ENCODE data around the gene SLC12A3. TPM values are rescaled to one million over a fixed set of nuclear protein-coding genes. Genes with fewer than 3 reads are reported as not detected.
A peak's percentile ranks its signal among the peaks of the same experiment; 100 is the strongest.

SLC12A3 gene
- total RNA-seq, 1 experiment from 2014 or later = not detected

- Histone ChIP-seq H3K36me3 (ENCODE audit: insufficient read depth, low read length) (peaks cover 25% of the 10 kb centered on the region; the same call in 1 of the 2 replicates), H3K79me2 (ENCODE audit: low read length) (no peaks in the 10 kb centered on the region), H3K4me1 (ENCODE audit: low read length) (peaks cover 31% of the 10 kb centered on the region), H3K9me3 (ENCODE audit: low read length) (no peaks in the 10 kb centered on the region), H2AFZ (ENCODE audit: low read length) (no peak overlapping the region), H3K4me3 (ENCODE audit: low read length) (no peak overlapping the region), H3K9ac (ENCODE audit: low read length) (no peak overlapping the region), H3K27me3 (ENCODE audit: low read length) (no peaks in the 10 kb centered on the region), H3K4me2 (ENCODE audit: low read depth, low read length, poor library complexity, severe bottlenecking) (no peak overlapping the region), H3K9me2 (replicated peaks; ENCODE audit: insufficient read depth, low read length) (no peaks in the 10 kb centered on the region), H3K27ac (ENCODE audit: low read length) (no peak overlapping the region), H4K20me1 (ENCODE audit: insufficient read depth, low read depth, low read length) (no peaks in the 10 kb centered on the region)
- DNase-seq = no peak
Measured at GRCh38 chr16:56947604-56947995, 82.6 kb downstream of the SLC12A3 start.

GRCh38 chr16:56948234-56948633, 83.2 kb downstream of the SLC12A3 start:
- no peak overlapping the region for H3K9ac ChIP-seq (ENCODE audit: low read length)
- H3K4me2 ChIP-seq (ENCODE audit: low read depth, low read length, poor library complexity, severe bottlenecking) = no peak overlapping the region
- no peaks in the 10 kb centered on the region for H3K9me2 ChIP-seq (replicated peaks; ENCODE audit: insufficient read depth, low read length)
- no peak for DNase-seq
- H3K27ac ChIP-seq (ENCODE audit: low read length) = no peak overlapping the region
- no peaks in the 10 kb centered on the region for H3K27me3 ChIP-seq (ENCODE audit: low read length)
- no peak overlapping the region for H3K4me3 ChIP-seq (ENCODE audit: low read length)
- peaks cover 19% of the 10 kb centered on the region; the same call in 1 of the 2 replicates for H3K36me3 ChIP-seq (ENCODE audit: insufficient read depth, low read length)
- H3K79me2 ChIP-seq (ENCODE audit: low read length) = no peaks in the 10 kb centered on the region
- H3K9me3 ChIP-seq (ENCODE audit: low read length) = no peaks in the 10 kb centered on the region
- no peaks in the 10 kb centered on the region for H4K20me1 ChIP-seq (ENCODE audit: insufficient read depth, low read depth, low read length)
- peaks cover 31% of the 10 kb centered on the region for H3K4me1 ChIP-seq (ENCODE audit: low read length)
- no peak overlapping the region for H2AFZ ChIP-seq (ENCODE audit: low read length)

- H3K9me3 ChIP-seq (ENCODE audit: low read length) = no peaks in the 10 kb centered on the region
- DNase-seq = no peak
- H3K9ac ChIP-seq (ENCODE audit: low read length) = peak overlapping the region; percentile 50; the same call in 1 of the 2 replicates
- H3K27ac ChIP-seq (ENCODE audit: low read length) = 0 out of 2 replicates have a peak overlapping the region, but pooled peaks have one; percentile 15
- peaks cover 31% of the 10 kb centered on the region for H3K4me1 ChIP-seq (ENCODE audit: low read length)
- peak overlapping the region; percentile 37 for H3K4me2 ChIP-seq (ENCODE audit: low read depth, low read length, poor library complexity, severe bottlenecking)
- H3K9me2 ChIP-seq (replicated peaks; ENCODE audit: insufficient read depth, low read length) = no peaks in the 10 kb centered on the region
- H4K20me1 ChIP-seq (ENCODE audit: insufficient read depth, low read depth, low read length) = no peaks in the 10 kb centered on the region
- H3K4me3 ChIP-seq (ENCODE audit: low read length) = no peak overlapping the region
- no peaks in the 10 kb centered on the region for H3K79me2 ChIP-seq (ENCODE audit: low read length)
- peaks cover 5% of the 10 kb centered on the region; the same call in 1 of the 2 replicates for H3K36me3 ChIP-seq (ENCODE audit: insufficient read depth, low read length)
- no peaks in the 10 kb centered on the region for H3K27me3 ChIP-seq (ENCODE audit: low read length)
- no peak overlapping the region for H2AFZ ChIP-seq (ENCODE audit: low read length)
Measured at GRCh38 chr16:56950051-56950450, 85.0 kb downstream of the SLC12A3 start.

- peak overlapping the region; percentile 37 for H3K4me2 ChIP-seq (ENCODE audit: low read depth, low read length, poor library complexity, severe bottlenecking)
- H4K20me1 ChIP-seq (ENCODE audit: insufficient read depth, low read depth, low read length) = no peaks in the 10 kb centered on the region
- H3K4me1 ChIP-seq (ENCODE audit: low read length) = peaks cover 31% of the 10 kb centered on the region
- H2AFZ ChIP-seq (ENCODE audit: low read length) = peak overlapping the region; percentile 22; the same call in 1 of the 2 replicates
- no peaks in the 10 kb centered on the region for H3K79me2 ChIP-seq (ENCODE audit: low read length)
- no peaks in the 10 kb centered on the region for H3K9me2 ChIP-seq (replicated peaks; ENCODE audit: insufficient read depth, low read length)
- peak overlapping the region; percentile 27; the same call in 1 of the 2 replicates for H3K4me3 ChIP-seq (ENCODE audit: low read length)
- H3K36me3 ChIP-seq (ENCODE audit: insufficient read depth, low read length) = peaks cover under 1% of the 10 kb centered on the region; the same call in 1 of the 2 replicates
- peak overlapping the region; percentile 50; the same call in 1 of the 2 replicates for H3K9ac ChIP-seq (ENCODE audit: low read length)
- H3K9me3 ChIP-seq (ENCODE audit: low read length) = no peaks in the 10 kb centered on the region
- DNase-seq = no peak
- peak overlapping the region; percentile 32; the same call in 1 of the 2 replicates for H3K27ac ChIP-seq (ENCODE audit: low read length)
- no peaks in the 10 kb centered on the region for H3K27me3 ChIP-seq (ENCODE audit: low read length)
Measured at GRCh38 chr16:56950455-56950854, 85.4 kb downstream of the SLC12A3 start.

- peak overlapping the region; percentile 22; the same call in 1 of the 2 replicates for H2AFZ ChIP-seq (ENCODE audit: low read length)
- H3K36me3 ChIP-seq (ENCODE audit: insufficient read depth, low read length) = no peaks in the 10 kb centered on the region
- peak overlapping the region; percentile 27; the same call in 1 of the 2 replicates for H3K4me3 ChIP-seq (ENCODE audit: low read length)
- H3K9ac ChIP-seq (ENCODE audit: low read length) = peak overlapping the region; percentile 50
- DNase-seq = peak; percentile 91
- H3K79me2 ChIP-seq (ENCODE audit: low read length) = no peaks in the 10 kb centered on the region
- no peaks in the 10 kb centered on the region for H3K9me3 ChIP-seq (ENCODE audit: low read length)
- peak overlapping the region; percentile 32; the same call in 1 of the 2 replicates for H3K27ac ChIP-seq (ENCODE audit: low read length)
- H3K9me2 ChIP-seq (replicated peaks; ENCODE audit: insufficient read depth, low read length) = no peaks in the 10 kb centered on the region
- no peaks in the 10 kb centered on the region for H3K27me3 ChIP-seq (ENCODE audit: low read length)
- H4K20me1 ChIP-seq (ENCODE audit: insufficient read depth, low read depth, low read length) = no peaks in the 10 kb centered on the region
- H3K4me1 ChIP-seq (ENCODE audit: low read length) = peaks cover 31% of the 10 kb centered on the region
- peak overlapping the region; percentile 37 for H3K4me2 ChIP-seq (ENCODE audit: low read depth, low read length, poor library complexity, severe bottlenecking)
Measured at GRCh38 chr16:56950881-56951771, 86.1 kb downstream of the SLC12A3 start.

GRCh38 chr16:56953006-56953405, 88.0 kb downstream of the SLC12A3 start:
- no peaks in the 10 kb centered on the region for H3K27me3 ChIP-seq (ENCODE audit: low read length)
- H3K27ac ChIP-seq (ENCODE audit: low read length) = no peak overlapping the region
- H4K20me1 ChIP-seq (ENCODE audit: insufficient read depth, low read depth, low read length) = no peaks in the 10 kb centered on the region
- H3K36me3 ChIP-seq (ENCODE audit: insufficient read depth, low read length) = no peaks in the 10 kb centered on the region
- H3K9ac ChIP-seq (ENCODE audit: low read length) = no peak overlapping the region
- no peak for DNase-seq
- H3K9me2 ChIP-seq (replicated peaks; ENCODE audit: insufficient read depth, low read length) = no peaks in the 10 kb centered on the region
- H3K79me2 ChIP-seq (ENCODE audit: low read length) = no peaks in the 10 kb centered on the region
- no peak overlapping the region for H3K4me3 ChIP-seq (ENCODE audit: low read length)
- peaks cover 31% of the 10 kb centered on the region for H3K4me1 ChIP-seq (ENCODE audit: low read length)
- no peaks in the 10 kb centered on the region for H3K9me3 ChIP-seq (ENCODE audit: low read length)
- H2AFZ ChIP-seq (ENCODE audit: low read length) = no peak overlapping the region
- H3K4me2 ChIP-seq (ENCODE audit: low read depth, low read length, poor library complexity, severe bottlenecking) = no peak overlapping the region

- Histone ChIP-seq H3K79me2 (ENCODE audit: low read length) (no peaks in the 10 kb centered on the region), H3K9ac (ENCODE audit: low read length) (no peak overlapping the region), H3K9me3 (ENCODE audit: low read length) (no peaks in the 10 kb centered on the region), H3K4me2 (ENCODE audit: low read depth, low read length, poor library complexity, severe bottlenecking) (no peak overlapping the region), H3K9me2 (replicated peaks; ENCODE audit: insufficient read depth, low read length) (no peaks in the 10 kb centered on the region), H2AFZ (ENCODE audit: low read length) (no peak overlapping the region), H3K4me3 (ENCODE audit: low read length) (no peak overlapping the region), H3K27ac (ENCODE audit: low read length) (no peak overlapping the region), H3K4me1 (ENCODE audit: low read length) (peaks cover 11% of the 10 kb centered on the region), H3K27me3 (ENCODE audit: low read length) (no peaks in the 10 kb centered on the region), H3K36me3 (ENCODE audit: insufficient read depth, low read length) (no peaks in the 10 kb centered on the region), H4K20me1 (ENCODE audit: insufficient read depth, low read depth, low read length) (no peaks in the 10 kb centered on the region)
- DNase-seq = no peak
Measured at GRCh38 chr16:56956076-56956475, 91.1 kb downstream of the SLC12A3 start.

GRCh38 chr16:56956756-56957155, 91.7 kb downstream of the SLC12A3 start:
- H3K27ac ChIP-seq (ENCODE audit: low read length) = no peak overlapping the region
- no peak overlapping the region for H3K4me2 ChIP-seq (ENCODE audit: low read depth, low read length, poor library complexity, severe bottlenecking)
- H3K27me3 ChIP-seq (ENCODE audit: low read length) = no peaks in the 10 kb centered on the region

More at GRCh38 chr16:56956756-56957155, 91.7 kb downstream of the SLC12A3 start:
- H3K4me1 ChIP-seq (ENCODE audit: low read length) = peaks cover 4% of the 10 kb centered on the region
- H3K9me3 ChIP-seq (ENCODE audit: low read length) = no peaks in the 10 kb centered on the region
- no peak for DNase-seq
- H4K20me1 ChIP-seq (ENCODE audit: insufficient read depth, low read depth, low read length) = no peaks in the 10 kb centered on the region
- H3K9me2 ChIP-seq (replicated peaks; ENCODE audit: insufficient read depth, low read length) = no peaks in the 10 kb centered on the region
- H3K36me3 ChIP-seq (ENCODE audit: insufficient read depth, low read length) = no peaks in the 10 kb centered on the region
- H2AFZ ChIP-seq (ENCODE audit: low read length) = no peak overlapping the region
- no peaks in the 10 kb centered on the region for H3K79me2 ChIP-seq (ENCODE audit: low read length)
- H3K9ac ChIP-seq (ENCODE audit: low read length) = no peak overlapping the region
- no peak overlapping the region for H3K4me3 ChIP-seq (ENCODE audit: low read length)
